Measurements from ENCODE around the gene IL11. TPM values are rescaled to one million over a fixed set of nuclear protein-coding genes. Genes with fewer than 3 reads are reported as not detected.
"Not testable (repeated sequence)": the region's sequence is repeated elsewhere in the genome, so short reads cannot be mapped to it uniquely, and the experiment has no call there.

Gene IL11
- polyA plus RNA-seq (ENCODE audit: insufficient read length in 10 of 10): under 1 TPM in 8 of 10 donors, not detected in 2; 0.07 to 0.66 (median 0.39) TPM
- long read RNA-seq, donor 1: 0 reads
- long read RNA-seq, donor 2: 0 reads
- long read RNA-seq, donor 3: 0 reads
- long read RNA-seq, donor 4: 0 reads
- long read RNA-seq, donor 5: 0 reads
- long read RNA-seq, donor 6: 0 reads
- long read RNA-seq, donor 7: 0 reads
- long read RNA-seq, donor 8: 0 reads
- long read RNA-seq, donor 9: 0 reads

DNA sequence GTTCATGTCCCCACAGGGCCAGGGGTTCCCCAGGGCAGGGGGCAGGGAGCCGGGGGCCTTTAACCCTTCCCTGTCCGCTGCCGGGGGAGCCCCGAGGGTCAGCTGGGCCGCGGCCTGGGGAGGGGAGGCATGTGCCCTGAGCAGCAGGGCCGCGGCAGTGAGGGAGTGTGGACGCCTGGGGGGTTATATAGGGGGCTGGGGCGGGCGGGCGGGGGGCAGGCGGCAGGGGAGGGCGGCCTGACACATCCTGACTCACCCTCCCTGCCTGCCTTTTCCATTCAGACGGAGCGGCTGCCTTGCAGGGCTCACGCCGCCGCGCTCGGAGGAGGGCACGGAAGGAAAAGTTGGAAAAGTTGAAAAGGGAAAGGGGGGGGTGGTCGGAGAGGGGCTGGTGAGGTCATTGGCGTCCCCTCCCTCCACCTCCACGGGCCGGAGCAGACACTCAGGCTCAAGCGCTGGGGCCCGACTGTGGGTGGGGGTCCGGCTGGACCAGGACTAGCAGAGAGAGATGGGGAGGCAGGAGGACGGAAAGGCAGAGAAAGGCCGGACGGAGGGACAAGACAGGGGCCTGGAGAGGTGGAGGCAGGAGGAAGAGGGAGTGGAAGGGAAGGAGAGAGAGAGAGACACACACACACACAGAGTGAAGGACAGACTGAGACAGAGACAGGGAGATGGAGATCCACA lies at the start of gene IL11:
IL11 (minus strand) TSS at position 159 of the 684 bp plus-strand sequence; CDS start at position 6, 153 bp downstream.
- DNase-seq: no peak

DNA sequence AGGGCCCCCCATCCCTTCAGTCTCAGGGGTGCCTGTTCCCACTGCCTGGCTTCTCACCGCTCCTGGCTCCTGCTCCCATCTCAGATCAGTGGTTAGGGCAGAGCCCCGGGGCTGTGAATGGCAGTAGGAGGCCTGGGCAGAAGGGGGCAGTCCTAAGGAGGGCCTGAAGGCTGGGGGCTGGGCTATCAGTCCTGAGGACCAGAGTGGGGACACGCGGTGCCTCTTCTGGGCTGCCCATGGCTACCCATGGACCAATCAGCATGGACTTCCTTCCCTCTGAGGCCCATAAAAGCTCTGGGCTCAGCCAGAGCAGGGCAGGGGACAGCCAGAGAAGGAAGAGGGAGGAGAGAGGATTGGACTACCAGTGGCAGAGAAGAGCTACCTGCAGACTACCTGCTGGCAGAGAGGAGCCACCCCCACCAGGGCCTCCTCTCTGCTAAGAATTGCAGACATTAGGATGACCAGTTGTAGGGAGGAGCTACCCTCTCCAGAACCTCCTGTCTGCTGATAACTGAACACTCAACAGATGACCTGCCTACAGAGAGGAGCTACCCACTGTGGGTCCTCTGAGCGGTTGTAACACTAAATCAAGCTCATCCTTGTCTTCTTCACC lies 49.5 kb upstream of the IL11 start:
- no peak for DNase-seq

DNA sequence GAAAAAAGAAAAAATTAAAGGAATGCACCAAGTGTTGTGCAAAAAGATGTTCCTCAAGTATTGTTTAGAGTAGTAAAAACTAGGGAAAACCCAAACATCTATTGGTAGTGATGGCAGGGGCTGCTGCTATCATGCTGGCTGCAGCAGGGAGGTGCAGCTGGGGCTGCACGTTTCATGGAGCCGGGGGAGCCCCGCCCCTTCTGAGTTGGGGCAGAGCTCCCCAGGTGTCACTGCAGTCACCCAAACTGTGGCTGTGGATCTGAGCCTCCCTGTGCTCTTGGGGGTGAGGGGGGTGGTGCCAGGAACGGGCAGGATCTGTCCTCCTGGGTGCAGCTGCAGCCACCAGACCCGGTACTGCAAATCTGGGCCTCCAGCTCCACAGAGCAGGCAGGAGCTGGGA lies 48.8 kb upstream of the IL11 start:
- DNase-seq: no peak

DNA sequence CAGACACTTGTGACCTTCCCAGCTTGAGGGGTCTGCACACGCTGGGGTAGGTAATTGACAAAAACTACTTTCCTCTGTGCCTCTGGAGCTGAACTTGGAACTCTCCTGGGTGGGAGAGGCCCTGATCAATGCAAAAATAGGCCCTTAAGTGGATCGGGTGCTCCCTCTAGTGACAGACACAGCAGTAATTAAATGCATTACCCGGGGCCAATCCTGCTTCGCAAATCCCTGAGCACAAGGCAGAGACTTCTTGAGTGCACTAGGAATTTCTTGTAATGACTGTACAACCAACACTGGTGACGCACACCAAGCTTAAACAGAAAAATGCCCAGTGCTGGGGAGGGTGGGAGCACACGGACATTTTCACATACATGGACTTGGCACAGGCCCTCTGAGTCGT lies 47.9 kb upstream of the IL11 start:
- peak; percentile 69 to 87 (median 81) for DNase-seq

DNA sequence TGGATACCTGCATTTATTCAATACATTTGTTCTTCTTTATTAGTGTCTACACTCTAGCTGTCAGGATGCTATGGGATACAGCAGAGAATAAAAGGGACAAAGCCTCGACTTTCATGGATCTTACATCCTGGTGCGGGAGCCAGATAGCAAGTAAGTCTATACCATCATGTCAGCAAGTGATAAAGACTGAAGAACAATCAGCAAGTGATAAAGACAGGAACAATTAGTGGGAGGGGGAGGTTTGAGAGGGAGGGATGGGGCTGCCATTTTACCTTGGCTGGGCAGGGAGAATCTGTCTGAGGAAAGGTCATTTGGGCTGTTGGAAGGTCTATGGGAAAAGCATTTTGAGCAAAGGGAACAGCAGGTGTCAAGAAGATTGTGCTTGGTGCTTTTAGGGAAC lies 39.9 kb upstream of the IL11 start:
- no peak for DNase-seq

DNA sequence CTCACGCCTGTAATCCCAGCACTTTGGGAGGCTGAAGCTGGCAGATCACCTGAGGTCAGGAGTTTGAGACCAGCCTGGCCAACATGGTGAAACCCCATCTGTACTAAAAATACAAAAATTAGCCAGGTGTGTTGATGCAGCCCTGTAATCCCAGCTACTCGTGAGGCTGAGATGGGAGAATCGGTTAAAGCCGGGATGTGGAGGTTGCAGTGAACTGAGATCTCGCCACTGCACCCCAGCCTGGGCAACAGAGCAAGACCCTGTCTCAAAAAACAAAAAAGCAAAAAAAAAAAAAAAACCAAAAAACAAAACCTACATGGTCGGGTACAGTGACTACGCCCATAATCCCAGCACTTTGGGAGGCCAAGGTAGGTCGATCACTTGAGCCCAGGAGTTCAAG lies 38.9 kb upstream of the IL11 start:
- DNase-seq: not testable (repeated sequence)

DNA sequence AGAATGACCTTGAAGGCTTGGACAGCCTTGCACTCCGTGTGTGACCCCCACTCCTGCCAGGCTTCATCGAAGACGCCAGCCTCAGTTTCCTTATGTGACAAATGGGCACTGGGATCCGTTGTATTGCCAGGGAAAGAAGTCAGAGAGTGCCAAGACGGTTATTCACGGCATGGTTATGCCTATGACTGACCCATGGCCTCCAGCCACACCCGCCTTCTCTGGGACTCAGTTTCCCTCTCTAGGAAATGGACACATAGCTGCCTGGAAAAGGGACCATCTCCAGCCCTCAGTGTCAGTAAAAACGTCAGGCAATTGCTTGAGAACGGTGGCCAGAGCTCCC lies 38.2 kb upstream of the IL11 start:
- no peak for DNase-seq

DNA sequence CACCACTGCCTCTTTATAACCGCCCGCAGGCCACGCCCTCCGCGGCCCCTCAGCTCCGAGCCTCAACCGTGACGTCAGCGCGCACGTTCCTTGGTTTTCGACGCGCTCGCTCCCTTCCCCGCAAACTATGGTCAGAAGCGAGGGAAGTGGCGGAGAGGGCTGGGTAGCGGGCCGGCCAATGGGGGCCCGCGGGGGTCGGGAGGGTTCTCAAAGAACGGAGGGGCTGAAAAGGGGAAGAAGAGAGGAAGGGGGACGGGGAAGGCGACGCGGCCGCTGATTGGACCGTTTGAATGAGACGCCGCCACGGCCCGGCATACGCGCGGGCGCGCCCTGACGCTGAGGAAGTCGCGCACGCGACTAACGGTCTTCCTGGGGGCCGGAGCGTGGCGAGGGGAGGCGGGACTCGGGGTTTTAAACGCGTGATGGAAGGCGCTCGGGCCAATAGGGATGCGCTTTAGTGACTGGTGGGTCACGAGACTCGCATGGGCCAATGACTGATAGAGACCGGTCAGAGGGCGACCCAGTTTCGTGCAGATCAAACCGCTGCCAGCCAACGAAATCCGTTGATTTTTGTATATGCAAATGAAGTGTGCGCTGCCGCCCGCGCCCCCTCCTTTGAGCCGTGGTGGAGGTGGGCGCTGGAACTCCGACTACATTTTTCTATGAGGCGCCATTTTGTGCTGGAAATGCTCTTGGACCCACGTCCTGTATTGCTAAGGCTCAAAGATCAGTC lies 37.7 kb upstream of the IL11 start:
- peak; percentile 99 to 100 (median 99) for DNase-seq

DNA sequence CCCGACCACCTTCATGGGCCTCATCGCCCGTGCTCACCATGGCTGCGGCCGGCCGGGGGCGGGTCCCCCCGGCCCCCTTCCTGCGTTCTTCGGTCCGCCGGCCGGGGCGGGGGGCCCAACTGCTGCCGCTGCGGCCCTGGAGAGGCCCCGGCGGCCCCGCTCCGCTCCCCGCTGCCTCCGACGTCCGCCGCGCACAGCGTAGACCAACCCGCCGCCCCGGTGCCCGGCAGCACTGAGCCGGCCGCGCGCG lies 37.2 kb upstream of the IL11 start, which contains the start of gene UBE2S:
UBE2S (minus strand) TSS at position 239 of the 250 bp plus-strand sequence; CDS start at position 40, 199 bp downstream.
- not testable (repeated sequence) for DNase-seq

DNA sequence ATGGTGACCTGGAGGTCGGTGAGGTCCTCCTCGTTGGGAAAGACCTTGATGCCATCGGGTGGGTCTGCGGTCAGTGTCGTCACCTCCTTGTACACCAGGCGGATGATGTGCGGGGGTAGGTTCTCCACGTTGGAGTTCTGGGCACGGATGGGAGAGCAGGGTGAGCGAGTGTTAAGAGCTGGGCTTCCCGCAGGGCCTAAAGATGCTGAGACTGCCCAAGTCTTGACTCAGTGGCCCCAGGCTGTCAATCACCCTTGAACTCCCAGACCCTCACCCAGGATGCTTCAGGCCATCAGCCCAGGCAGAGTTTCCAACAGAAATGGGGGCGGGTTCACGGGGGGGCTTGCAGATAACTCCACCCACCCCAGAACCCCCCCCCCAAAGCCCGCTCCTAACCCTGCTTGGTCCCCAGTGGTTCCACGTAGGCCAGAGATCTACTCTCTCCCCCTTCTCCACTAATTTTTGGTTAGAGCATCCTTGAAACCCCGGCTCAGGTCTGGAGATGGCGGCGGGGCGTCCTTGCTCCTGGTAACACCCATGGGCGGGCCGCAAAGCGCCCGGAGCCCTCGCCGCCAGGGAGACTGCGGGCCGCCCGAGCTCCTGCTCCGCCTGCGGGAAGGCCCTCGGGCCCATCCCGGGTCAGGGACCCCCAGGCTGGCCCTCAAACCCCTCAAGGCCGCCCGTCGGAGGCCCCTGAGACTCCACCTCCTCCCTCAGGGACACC lies 36.7 kb upstream of the IL11 start:
- DNase-seq: peak in 1 of 3 donors; percentile 69

DNA sequence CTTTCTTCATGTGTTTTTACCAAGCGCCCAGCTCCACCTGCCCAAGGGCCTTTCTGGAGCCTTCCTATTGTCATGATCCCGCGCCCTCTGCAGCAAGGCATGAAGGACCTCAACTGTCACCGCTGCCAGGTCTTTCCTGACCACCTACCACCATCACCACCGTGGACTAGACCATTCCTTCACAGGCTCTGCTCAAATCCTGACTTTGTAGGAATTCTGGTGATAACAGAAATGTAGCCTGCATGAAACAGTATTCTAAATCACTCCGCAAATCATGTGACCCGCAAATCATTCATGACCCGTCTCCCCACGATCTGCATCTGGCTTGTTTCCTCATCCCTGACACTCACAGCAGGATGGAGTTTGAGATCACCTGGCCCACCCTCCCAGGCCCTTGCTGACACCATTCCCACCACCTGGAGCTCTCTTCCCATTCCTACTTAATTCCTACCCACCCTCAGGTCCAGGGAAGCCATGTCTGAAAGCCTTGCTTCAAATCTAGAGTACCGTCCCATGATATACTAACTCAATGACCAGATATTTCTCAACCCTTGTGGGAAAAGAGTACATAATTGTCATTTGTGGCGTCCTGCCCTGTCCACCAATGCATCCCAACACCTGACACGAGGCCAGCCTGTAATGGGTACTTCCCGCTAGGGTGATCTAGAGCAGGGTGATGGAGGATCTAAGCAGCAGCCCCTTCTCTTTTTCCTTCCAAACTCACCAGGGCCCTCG lies 36.0 kb upstream of the IL11 start:
- DNase-seq: no peak

DNA sequence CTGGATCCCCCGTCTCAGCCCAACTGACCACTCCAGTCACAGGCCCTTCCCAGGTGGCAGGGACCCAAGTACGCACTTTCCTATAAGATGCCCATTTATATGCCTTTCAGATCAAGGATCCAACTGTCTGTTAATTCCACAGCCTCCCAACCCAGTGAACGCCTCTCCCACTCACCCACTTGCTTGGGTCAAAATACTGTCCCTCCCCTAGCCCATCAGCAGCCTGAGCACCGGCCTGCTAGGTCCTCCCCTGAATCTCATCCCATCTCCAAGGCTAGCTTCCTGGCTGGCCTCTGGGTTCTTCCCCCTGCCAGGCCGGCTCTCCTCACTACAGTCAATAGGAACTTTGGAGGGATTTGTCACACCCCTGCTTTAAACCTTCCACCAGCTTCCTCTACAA lies 35.4 kb upstream of the IL11 start:
- no peak for DNase-seq

DNA sequence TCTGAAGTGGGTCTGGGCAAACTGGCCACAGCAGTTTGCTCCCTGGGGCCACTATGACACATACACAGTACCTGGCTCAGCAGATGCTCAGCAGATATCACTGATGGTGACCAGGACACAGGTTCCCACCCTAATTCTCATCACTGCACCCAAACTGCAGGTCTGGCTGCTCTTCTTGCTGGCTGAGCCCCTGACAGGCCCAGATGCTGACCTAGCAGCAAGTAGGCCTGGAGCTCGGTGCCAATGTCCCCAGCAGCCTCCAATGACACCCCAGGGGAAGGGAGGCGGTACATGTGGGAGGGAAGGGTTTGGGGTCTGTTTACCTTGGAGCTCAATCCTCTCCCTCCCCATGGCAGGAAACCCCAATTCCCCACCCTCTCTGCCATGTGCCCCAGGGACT lies 32.2 kb upstream of the IL11 start:
- DNase-seq: no peak

DNA sequence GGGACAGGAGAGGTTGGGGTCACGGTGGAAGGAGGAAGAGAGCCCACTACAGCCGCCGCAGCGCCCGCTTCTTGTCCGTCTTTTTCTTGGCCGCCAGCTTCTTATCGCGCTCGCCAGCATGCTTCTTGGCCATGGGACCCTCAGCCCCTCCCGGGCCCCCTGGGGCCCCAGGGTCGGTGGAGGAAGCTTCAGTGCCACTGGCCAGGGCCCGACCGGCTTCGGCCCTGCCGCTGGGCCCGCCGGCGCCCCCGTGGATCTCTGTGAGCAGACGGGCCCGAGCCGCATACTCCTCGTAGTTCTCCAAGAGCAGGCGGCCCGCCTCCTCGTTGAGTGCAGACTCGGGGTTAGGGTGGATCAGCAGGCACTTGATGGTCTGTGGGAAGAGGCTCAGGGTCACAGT lies 31.1 kb upstream of the IL11 start:
- DNase-seq: not testable (repeated sequence)

DNA sequence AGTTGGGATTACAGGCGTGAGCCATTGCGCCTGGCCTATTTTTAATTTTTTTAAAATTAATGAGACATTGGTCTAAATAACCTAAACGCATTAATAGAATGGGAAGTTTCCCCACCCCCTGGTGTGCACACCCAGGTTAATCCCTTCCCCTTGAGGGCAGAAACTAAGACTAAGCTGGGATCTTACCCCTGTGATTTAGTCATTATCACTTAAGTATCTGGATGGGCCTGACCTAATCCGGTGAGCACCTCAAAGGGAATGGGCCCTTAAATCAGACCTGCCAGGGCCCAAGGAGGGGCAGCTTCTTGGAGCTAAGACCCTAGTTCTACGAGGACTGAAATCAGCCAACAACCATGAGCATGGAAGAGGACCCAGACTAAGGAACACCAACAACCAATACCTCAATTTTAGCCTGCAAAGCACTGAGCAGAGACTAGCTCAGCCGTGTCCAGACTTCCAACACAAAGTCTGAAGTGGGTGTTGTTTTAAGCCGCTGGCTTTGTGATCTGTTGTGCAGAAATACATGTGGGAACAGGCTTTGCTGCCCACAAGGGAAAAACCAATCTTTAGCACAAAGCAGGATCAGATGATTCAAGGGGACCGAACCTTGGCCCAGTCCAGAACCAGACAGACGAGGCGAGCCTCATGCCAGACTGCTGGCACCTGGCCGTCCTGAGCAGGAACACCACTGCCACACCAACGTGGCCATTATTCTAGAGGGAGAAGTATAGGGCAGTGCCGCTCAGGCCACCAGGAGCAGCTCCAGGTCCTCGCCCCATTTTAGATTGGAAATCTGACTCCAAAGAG lies 30.2 kb upstream of the IL11 start:
- DNase-seq: no peak

DNA sequence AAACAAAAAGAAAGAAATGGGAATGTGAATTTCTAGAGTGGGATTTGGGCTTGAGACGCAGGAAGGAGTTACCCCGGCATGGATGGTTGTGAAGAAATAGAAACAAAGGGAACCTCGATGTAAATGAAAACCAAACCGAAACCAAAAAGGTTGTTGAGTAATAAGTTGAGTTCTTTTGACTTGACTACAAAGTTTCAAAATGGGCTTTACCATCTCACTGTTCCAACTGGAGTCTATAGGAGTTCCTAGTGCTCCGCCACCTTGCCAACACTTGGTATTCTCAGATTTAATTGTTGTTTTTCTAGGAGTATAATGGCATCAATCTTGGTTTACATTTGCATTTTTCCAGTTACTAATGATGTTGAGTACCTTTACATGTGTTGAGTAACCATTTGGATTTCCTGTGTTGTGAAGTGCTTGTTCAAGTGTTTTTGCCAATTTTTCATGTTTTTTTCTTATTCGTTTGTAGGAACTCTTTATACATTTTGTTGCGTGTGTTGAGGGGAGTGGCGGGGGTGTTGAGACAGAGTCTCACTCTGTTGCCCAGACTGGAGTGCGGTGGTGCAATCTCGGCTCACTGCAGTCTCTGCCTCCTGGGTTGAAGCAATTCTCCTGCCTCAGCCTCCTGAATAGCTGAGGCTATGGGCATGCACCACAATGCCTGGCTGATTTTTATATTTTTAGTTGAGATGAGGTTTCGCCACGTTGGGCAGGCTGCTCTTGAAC lies 28.1 kb upstream of the IL11 start:
- no peak for DNase-seq

DNA sequence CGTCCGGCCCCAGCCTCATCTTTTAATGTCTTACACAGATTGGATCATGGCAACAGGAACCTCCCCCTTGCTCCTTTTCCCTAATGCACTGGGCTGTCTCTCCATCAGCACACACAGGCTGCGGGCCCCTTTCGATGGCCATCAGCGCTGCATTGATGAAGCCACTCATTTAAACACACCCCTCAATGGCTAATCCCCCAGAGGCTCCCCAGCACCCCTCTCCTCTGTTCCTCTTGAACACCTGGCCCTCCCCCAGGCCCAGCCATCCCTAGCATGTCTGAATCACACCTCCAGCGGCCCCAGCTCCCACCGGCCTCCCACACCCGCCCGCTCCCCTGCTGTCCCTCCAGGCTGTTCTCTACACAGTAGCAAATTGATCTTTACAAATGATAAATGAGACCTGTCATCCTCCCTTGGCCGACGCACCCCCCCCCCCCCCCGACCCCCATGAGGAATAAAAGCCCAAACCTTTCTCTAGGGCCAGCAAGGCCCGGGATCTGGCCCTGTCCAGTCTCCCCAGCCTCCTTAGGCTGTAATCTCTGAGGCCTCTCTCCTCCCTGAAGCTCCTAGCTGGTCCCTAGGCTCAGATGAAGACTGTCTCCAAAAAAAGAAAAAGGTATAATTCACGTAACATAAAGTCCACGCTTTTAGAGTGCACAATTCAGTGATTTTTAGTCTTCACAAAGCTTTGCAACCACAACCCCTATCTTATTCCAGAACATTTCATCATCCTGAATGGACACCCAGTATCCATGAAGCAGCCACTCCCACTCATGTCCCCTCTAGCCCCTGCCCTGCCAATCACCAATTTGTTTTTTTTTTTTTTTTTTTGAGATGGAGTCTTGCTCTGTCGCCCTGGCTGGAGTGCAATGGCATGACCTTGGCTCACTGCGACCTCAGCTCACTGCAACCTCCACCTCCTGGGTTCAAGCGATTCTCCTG lies 22.8 kb upstream of the IL11 start:
- DNase-seq: no peak
